BLaER1 (cell line): ENCODE measurements around the gene MLLT3.

Experiments used
- H3K27ac ChIP-seq: shearing (Covaris generic); formaldehyde crosslinking; 2 replicates; pipeline ENCODE4 v1.8.1; 2022
- H3K27me3 ChIP-seq: shearing (Covaris generic); formaldehyde crosslinking; 2 replicates; pipeline ENCODE4 v1.8.1; 2022
- H3K36me3 ChIP-seq: shearing (Covaris generic); formaldehyde crosslinking; 2 replicates; pipeline ENCODE4 v1.8.1; 2022
- H3K4me1 ChIP-seq: shearing (Covaris generic); formaldehyde crosslinking; 2 replicates; pipeline ENCODE4 v1.8.1; 2022
- H3K4me2 ChIP-seq: shearing (Covaris generic); formaldehyde crosslinking; 2 replicates; pipeline ENCODE4 v1.8.1; 2022
- H3K4me3 ChIP-seq: shearing (Covaris generic); formaldehyde crosslinking; 2 replicates; pipeline ENCODE4 v1.8.1; 2022
- H3K9ac ChIP-seq: shearing (Covaris generic); formaldehyde crosslinking; 2 replicates; pipeline ENCODE4 v1.8.1; 2022
- H3K9me3 ChIP-seq: shearing (Covaris generic); formaldehyde crosslinking; 2 replicates; pipeline ENCODE4 v1.8.1; 2022
- H4K20me1 ChIP-seq: shearing (Covaris generic); formaldehyde crosslinking; 2 replicates; pipeline ENCODE4 v1.8.1; 2022
- Cebpa-rat ChIP-seq: shearing (Covaris generic); IDR thresholded peaks from 2 replicates; pipeline ENCODE4 v1.8.1; 2022

The MLLT3 gene

DNA sequence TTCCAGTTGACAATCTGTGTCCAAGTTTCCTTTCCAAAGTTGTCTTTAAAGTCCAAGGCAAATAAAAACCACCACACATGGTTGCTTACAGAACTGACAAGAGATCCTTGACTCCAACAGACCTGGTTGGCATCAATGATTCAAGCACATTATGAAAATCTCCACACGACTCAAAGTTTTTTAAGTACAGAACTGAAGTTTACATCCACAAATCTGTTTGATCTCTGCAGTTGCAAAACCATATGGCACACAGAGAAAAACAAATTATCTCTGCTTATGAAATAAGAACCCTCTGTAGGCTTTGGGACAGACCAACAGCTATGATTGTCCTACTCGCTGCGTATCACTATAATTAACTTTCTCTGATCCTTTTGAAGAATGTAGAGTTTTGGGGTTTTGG lies 60.8 kb downstream of the MLLT3 start:
- no peaks in the 10 kb centered on the region for H3K27me3 ChIP-seq

GRCh38 chr9:20559231-20559890 lies 62.9 kb downstream of the MLLT3 start:
- no peak overlapping the region for H3K9ac ChIP-seq
- TF ChIP-seq Cebpa-rat = no peak

More for the DNA sequence above, 60.8 kb downstream of the MLLT3 start:
- H4K20me1 ChIP-seq = no peaks in the 10 kb centered on the region
- no peak overlapping the region for H3K27ac ChIP-seq
- no peaks in the 10 kb centered on the region for H3K4me1 ChIP-seq
- no peak for TF ChIP-seq Cebpa-rat
- H3K4me3 ChIP-seq = no peak overlapping the region
- no peak overlapping the region for H3K9ac ChIP-seq
- H3K4me2 ChIP-seq = no peak overlapping the region
- no peaks in the 10 kb centered on the region for H3K9me3 ChIP-seq
- no peaks in the 10 kb centered on the region for H3K36me3 ChIP-seq

DNA sequence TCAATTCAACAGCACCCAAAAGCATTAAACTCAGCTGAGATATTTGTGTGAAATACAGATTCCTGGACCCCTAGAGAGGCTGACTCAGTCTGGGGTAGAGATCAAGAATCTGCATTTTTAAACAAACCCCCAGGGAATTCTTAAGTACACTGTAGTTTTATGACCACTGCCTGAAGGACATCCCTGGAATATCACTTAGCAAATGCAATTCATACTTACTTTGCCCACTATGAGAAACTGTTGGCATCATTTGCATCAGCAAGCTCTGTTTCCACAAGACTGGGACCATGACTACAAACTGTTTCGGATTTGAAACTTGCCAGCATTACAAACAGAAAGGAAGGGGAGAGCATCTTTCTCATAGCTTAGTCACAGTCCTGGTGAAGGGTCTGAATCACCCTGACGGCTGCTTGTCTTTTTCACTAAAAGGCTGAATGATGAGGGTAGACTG lies 63.7 kb downstream of the MLLT3 start:
- no peak overlapping the region for H3K27ac ChIP-seq
- H3K9ac ChIP-seq = no peak overlapping the region
- no peaks in the 10 kb centered on the region for H4K20me1 ChIP-seq
- H3K27me3 ChIP-seq = no peaks in the 10 kb centered on the region
- H3K4me1 ChIP-seq = no peaks in the 10 kb centered on the region
- H3K4me2 ChIP-seq = no peak overlapping the region
- no peak for TF ChIP-seq Cebpa-rat
- no peaks in the 10 kb centered on the region for H3K9me3 ChIP-seq
- no peaks in the 10 kb centered on the region for H3K36me3 ChIP-seq
- H3K4me3 ChIP-seq = no peak overlapping the region

More at GRCh38 chr9:20559231-20559890, 62.9 kb downstream of the MLLT3 start:
- Histone ChIP-seq H3K4me1 (no peaks in the 10 kb centered on the region), H4K20me1 (no peaks in the 10 kb centered on the region), H3K4me2 (no peak overlapping the region), H3K9me3 (no peaks in the 10 kb centered on the region), H3K27me3 (no peaks in the 10 kb centered on the region), H3K36me3 (no peaks in the 10 kb centered on the region), H3K4me3 (no peak overlapping the region), H3K27ac (no peak overlapping the region)

- H3K4me1 ChIP-seq = no peaks in the 10 kb centered on the region
- no peaks in the 10 kb centered on the region for H3K27me3 ChIP-seq
- H3K4me3 ChIP-seq = no peak overlapping the region
- H3K27ac ChIP-seq = no peak overlapping the region
- H4K20me1 ChIP-seq = no peaks in the 10 kb centered on the region
- TF ChIP-seq Cebpa-rat = no peak
- H3K9me3 ChIP-seq = no peaks in the 10 kb centered on the region
- H3K36me3 ChIP-seq = no peaks in the 10 kb centered on the region
- H3K9ac ChIP-seq = no peak overlapping the region
- no peak overlapping the region for H3K4me2 ChIP-seq
Observed at GRCh38 chr9:20557890-20558565, 64.3 kb downstream of the MLLT3 start.

GRCh38 chr9:20557285-20557684 lies 65.0 kb downstream of the MLLT3 start:
- Histone ChIP-seq H3K9me3 (no peaks in the 10 kb centered on the region), H4K20me1 (no peaks in the 10 kb centered on the region), H3K36me3 (no peaks in the 10 kb centered on the region), H3K4me2 (no peak overlapping the region), H3K4me1 (no peaks in the 10 kb centered on the region), H3K27me3 (no peaks in the 10 kb centered on the region), H3K9ac (no peak overlapping the region), H3K4me3 (no peak overlapping the region), H3K27ac (no peak overlapping the region)
- no peak for TF ChIP-seq Cebpa-rat

GRCh38 chr9:20553558-20554149 lies 68.6 kb downstream of the MLLT3 start:
- Histone ChIP-seq H3K27ac (no peak overlapping the region), H3K4me2 (no peak overlapping the region), H3K27me3 (no peaks in the 10 kb centered on the region), H3K9me3 (no peaks in the 10 kb centered on the region), H3K4me3 (no peak overlapping the region), H3K9ac (no peak overlapping the region), H3K4me1 (no peaks in the 10 kb centered on the region), H3K36me3 (no peaks in the 10 kb centered on the region), H4K20me1 (no peaks in the 10 kb centered on the region)
- TF ChIP-seq Cebpa-rat = no peak

DNA sequence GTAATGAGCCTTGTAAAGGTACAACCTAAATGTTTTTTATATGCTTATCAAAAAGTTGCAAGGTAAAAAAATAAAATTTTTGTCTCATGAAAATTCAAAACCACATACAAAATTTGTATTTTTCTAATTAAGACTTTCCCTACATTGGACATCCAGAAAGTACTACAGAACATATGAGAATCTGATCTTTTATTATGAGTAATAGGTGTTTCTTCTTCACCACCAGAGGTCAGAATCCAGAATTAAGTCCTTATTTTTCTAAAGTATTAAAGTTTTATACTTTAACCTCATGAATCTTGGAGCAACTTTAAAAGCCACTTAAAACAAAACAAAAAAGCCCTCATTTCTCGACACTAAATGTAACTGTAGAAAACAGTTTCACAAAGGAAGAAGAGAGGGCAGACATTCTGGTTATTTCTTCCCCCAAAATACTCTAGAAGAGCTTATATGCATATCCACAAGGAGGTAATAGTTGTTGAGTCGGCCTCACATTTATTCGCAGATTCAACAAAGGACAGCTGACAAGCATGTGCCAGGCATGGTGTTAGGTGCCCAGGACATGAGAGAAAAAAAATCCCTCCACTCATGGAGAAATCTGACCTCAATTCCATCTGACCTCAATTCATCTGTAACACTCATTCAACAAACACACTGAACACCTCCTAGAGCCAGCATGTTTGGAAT lies 69.3 kb downstream of the MLLT3 start:
- Histone ChIP-seq H3K27me3 (no peaks in the 10 kb centered on the region), H3K4me2 (no peak overlapping the region), H3K27ac (no peak overlapping the region), H4K20me1 (no peaks in the 10 kb centered on the region), H3K4me1 (no peaks in the 10 kb centered on the region), H3K36me3 (no peaks in the 10 kb centered on the region), H3K9ac (no peak overlapping the region), H3K4me3 (no peak overlapping the region), H3K9me3 (no peaks in the 10 kb centered on the region)
- no peak for TF ChIP-seq Cebpa-rat

DNA sequence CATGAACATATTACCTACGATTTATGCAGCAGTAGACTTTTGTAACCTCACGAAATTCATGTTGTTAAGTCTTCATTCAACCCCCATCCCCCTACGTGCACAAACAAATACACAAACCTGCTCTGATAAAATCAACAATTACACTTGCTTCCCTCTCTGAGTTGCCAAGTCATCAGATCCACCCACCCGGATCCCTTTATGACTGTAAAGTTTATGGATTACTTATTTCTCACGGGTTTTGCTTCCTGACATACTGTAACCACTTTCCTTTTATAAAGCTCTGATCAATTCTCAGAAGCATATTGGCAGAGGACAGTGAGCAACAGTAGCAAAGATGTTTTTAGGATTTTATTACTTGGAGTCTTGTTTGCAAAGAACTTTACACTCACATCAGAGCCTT lies 70.5 kb downstream of the MLLT3 start:
- Histone ChIP-seq H3K36me3 (no peaks in the 10 kb centered on the region), H3K4me2 (no peak overlapping the region), H3K9ac (no peak overlapping the region), H4K20me1 (no peaks in the 10 kb centered on the region), H3K4me1 (no peaks in the 10 kb centered on the region), H3K9me3 (no peaks in the 10 kb centered on the region), H3K27ac (no peak overlapping the region), H3K4me3 (no peak overlapping the region), H3K27me3 (no peaks in the 10 kb centered on the region)
- no peak for TF ChIP-seq Cebpa-rat

DNA sequence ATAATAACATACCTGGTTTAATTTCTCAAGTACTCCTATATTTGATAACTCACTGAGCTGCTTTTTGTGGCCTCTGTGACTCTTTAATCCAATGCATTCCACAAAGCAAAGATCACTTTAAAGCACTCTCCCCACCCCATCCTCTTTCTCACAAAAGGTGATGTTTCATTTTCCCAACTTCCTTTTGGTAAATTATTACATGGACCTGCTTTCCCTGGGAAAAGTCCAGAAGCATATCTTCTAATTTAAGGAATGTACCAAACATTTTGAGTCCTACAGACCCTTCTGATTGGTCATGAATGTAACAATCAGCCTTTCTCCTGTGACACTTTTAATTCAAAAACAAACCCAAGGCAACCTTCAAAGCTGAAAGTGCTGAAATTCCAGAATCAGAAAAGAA lies 71.1 kb downstream of the MLLT3 start:
- Histone ChIP-seq H3K9me3 (no peaks in the 10 kb centered on the region), H3K27ac (no peak overlapping the region), H3K36me3 (no peaks in the 10 kb centered on the region), H3K4me2 (no peak overlapping the region), H4K20me1 (no peaks in the 10 kb centered on the region), H3K4me3 (no peak overlapping the region), H3K27me3 (no peaks in the 10 kb centered on the region), H3K4me1 (no peaks in the 10 kb centered on the region), H3K9ac (no peak overlapping the region)
- TF ChIP-seq Cebpa-rat = no peak

GRCh38 chr9:20550326-20550725 lies 72.0 kb downstream of the MLLT3 start:
- no peak for TF ChIP-seq Cebpa-rat
- no peaks in the 10 kb centered on the region for H3K9me3 ChIP-seq
- no peak overlapping the region for H3K27ac ChIP-seq
- no peaks in the 10 kb centered on the region for H3K36me3 ChIP-seq
- no peaks in the 10 kb centered on the region for H3K27me3 ChIP-seq
- H3K4me1 ChIP-seq = no peaks in the 10 kb centered on the region
- H3K9ac ChIP-seq = no peak overlapping the region
- H3K4me2 ChIP-seq = no peak overlapping the region
- H3K4me3 ChIP-seq = no peak overlapping the region
- no peaks in the 10 kb centered on the region for H4K20me1 ChIP-seq
